HG03571 (cell line): ENCODE data around the gene PICALM.
A peak's percentile ranks its signal among the peaks of the same experiment; 100 is the strongest.

Experiments used
- ATAC-seq: cut with Tn5 transposase; IDR thresholded peaks from one replicate; pipeline ENCODE4 v1.9.1; 2021; ENCODE audit not compliant: unreplicated experiment

PICALM gene

DNA sequence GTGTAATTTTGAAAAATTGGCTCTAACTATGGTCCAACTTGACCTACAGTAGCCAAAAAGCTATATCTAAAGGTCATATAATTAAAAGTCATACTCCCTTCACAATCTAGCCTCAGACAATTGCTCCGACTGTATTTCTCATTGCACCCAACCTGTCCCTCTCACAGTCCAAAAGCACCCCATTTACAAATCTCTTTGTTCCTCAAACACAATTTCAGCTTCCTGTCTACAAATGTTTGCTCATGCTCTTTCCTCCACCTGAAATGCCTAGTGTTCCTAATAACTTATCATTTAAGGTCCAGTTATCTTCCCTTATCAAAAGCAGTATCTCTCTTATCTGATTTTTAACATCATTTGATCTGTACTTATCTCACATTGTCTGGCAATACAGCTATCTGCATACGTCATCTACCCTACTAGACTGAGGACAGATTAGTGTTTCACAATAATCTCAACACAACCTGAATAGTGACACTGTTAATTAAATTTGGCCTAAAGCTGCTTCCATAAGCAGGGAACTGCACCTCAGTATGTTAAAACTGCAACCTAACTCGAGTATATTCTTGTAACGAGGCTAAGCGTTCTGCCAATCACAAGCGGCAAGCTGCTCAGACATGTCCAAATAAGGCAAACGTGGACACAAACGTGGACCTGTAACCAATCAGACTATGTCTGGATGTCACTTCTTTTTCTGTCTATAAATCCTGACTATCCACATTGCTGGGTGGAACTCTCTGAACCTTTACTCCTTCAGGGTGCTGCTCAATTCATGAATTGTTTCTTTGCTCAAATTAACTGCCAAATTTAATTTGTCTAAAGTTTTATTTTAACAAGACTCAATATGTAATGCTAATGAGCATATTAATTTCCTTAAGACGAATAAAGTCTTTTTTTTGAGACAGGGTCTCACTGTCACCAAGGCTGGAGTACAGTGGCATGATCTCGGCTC, 15.9 kb downstream of the PICALM start:
- ATAC-seq, result no peak

DNA sequence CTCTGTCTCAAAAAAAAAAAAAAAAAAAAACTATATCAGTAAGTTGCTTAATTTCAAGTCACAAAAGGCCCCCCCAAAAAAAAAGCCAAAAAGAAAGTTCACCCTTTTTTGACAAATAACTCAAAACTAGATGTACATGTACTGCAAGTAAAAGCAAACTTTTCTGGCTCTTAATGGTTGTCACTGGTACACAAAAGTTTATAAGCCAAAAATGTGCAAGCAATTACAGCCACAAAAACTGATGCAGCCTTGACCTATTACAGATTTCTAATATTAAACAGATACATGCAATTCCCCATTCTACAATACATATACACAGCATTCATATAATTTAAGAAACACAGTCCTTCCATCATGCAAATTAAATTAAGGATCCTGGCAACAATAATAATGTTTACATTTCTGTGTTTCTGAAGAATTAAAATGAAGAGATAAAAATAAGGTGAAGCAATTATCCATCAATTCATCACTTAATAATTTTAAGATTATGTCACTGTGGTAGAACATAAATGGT, 18.6 kb downstream of the PICALM start:
- no peak for ATAC-seq

GRCh38 chr11:86047275-86047991, 21.5 kb downstream of the PICALM start:
- ATAC-seq, result peak; percentile 45

DNA sequence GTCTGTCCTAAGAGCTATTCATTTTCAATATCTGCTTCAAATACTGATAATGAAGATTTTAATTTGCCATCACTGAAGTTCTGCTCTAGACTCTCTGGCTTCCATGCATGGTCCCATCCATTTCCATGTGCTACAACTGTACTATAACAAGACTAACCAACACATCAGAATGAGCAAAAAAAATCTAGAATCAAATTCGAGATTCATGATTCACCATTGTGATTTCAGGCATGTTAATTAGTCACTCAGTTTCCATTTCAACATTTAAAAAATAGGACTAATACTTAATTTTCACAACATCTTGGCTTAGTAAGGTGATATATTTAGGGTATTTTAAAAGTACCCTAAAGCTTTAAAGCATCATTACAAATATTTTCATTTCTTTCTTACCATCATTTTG, 22.8 kb downstream of the PICALM start:
- ATAC-seq, result no peak

DNA sequence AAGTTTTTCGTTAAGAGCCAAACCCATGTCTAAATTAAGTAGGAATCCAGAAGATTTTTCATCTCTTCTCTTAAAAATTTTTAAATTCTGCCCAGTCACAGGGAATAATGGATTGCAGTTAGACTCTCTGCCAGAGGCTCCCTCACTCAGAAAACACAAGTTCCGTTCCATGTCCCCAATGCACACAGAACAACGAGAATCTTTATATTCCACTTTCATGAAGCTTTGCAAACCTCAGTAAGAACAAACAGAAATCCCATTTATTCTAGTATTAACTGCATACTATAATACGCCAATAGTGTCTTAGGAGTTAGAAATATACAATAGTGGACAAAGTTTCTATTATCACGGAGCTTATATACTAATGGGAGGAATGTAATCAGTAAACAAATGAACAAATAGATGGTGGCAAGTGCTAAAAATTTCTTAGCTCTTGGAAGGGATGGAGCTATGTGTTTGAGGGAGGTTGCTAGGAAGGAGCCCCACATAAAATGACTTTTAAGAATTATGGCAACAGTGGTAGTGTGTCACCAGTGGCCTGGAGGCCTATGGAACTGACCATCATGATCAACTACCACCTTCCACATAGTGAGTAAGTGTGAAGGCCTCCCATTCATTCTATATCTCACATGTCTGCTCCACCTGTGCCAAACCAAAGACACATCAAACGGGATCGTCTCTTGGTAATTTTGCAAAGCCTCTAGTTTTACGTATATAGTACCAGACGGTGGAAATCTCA, 24.9 kb downstream of the PICALM start:
- ATAC-seq, result no peak

DNA sequence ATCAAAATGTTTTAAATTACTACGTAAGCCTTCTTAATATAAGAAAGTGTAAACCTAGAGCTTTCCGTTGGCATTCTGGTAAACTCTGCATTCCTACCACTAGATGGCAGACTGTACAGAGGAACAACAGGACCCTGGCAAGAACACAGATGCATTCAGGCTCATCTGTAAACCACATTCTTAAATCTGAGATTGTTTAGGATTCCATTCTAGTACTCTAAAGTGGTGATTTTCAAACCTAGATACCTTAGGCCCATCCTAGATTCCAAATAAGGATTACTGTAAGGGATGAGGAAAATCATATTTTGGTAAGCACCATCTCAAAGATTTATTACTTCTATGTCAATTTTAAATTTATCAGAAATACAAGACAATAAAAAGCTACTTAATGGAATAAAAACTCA, 26.9 kb downstream of the PICALM start:
- peak; percentile 57 for ATAC-seq

- ATAC-seq, result no peak
Measured at GRCh38 chr11:86040919-86041850, 27.7 kb downstream of the PICALM start.

DNA sequence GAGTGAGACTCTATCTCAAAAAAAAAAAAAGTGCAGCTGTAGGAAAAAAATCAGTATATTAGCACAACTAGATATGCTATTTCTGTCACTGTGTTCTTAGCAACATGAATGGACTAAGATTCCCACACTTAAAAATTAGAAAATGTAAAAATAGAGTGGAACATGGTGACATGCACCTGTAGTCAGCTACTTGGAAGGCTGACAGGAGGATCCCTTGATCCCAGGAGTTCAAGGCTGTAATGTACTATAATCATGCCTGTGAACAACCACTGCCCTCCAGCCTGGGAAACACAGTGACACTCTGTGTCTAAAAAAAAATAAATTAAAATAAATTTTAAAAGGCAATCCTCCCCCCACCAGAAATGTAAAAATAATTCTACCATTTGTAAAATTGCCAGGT, 29.8 kb downstream of the PICALM start:
- no peak for ATAC-seq

- no peak for ATAC-seq
Measured at GRCh38 chr11:86037743-86038142, 31.1 kb downstream of the PICALM start.

DNA sequence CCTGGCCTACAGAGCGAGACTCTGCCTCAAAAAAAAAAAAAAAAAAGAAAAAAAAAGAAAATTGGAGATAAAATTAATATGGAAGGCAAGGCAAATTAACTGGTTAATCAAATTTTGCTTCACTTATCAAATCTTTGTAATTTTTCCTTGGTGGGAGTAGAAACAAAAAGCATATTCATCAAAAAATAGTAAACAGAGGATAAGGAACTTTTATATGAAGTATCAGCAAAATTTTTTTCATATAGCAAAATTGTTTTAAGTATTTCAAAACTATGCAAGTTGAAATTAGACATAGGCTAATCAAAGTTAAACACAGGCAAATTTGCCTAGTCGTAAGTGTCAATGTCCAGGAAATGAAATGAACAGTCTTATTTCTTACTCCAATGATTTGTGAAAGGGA, 33.0 kb downstream of the PICALM start:
- no peak for ATAC-seq

DNA sequence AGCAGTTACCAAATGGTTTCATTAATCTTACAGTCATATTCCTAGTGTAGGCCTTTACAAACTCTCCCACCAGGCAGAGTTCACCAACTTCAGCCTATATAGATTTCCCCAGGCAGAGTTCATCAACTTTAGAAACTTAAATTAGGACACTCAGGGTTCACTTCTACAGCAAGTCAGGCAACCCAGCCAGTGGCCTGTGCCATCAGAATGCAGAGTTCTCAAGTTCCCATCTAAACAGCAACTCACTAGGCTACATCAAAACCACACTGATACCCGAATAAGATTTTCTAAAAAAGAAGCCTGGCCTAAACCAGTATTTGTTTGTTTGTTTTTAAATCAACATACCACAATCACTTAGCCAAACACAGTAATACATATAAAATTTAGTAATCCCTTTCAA, 33.7 kb downstream of the PICALM start:
- ATAC-seq, result no peak

DNA sequence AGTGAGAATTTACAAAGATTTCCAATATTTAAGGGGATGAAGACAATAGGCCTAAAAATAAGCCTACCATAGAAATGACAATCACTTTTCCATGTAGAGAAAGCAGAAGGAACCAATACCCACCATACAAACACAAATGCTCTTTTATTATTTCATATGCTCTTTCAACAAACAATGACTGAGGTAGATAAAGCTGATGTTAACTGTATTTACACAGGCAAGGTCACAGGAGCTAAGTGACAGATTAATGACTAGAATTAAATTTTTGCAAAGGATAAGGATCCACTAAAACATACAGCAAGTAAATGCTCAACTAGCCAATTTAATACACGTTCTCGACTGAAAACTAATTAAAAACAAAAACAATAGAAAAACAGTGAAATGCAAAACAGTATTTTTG, 34.2 kb downstream of the PICALM start:
- no peak for ATAC-seq

DNA sequence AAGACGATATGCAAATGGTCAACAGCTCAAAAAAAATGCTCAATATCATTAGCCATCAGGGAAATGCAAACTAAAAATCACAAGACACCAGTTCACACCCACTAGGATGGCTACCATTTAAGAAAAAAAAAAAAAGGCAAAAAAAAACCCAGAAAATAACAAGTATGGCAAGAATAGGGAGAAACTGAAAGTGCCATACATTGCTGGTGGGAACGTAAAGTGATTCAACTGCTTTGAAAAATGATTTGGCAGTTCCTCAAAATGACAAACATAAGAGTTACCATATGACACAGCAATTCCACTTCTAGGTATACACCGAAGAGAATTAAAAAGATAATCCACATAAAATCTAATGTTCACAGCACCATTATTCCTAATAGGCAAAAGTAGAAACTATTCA, 47.5 kb downstream of the PICALM start:
- no peak for ATAC-seq

GRCh38 chr11:86018249-86018648, 50.6 kb downstream of the PICALM start:
- ATAC-seq, result no peak

DNA sequence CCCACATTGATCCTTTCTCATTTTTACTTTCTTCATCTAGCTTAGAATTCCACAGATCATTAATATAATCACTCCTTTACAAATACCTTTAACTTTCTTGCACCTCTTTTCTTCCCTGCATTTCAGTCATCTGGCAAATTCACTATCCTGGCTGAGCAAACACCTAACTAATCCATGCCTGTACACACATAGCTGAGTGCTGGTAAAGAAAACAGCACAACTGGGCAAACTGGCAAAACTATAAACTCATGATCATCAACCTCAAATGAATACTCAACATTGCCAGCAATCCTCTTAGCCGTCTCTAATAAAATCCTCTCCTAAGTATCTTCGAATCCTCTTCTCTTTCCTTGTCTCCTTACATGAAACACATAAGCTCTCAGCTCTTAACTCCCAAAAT, 52.4 kb downstream of the PICALM start:
- ATAC-seq, result no peak

DNA sequence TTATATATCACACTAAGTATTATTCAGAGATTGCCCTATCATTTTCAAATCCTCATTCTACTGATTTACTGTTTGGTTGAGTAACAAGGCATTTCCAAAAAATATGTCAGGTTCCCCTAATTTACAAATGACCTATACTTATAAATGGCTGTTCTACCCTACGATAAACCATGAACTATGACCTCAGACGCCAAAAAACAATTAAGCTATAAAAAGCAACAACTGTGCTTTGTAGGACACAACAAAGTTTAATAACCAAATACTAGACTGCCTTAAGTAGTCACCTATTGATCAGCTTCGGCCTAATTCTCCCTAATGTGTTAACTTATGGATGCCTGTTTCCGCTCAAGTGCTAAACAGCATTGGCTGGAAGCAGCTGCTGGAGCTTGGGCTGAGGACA, 53.2 kb downstream of the PICALM start:
- ATAC-seq, result no peak

- no peak for ATAC-seq
Measured at GRCh38 chr11:86014221-86014620, 54.7 kb downstream of the PICALM start.

DNA sequence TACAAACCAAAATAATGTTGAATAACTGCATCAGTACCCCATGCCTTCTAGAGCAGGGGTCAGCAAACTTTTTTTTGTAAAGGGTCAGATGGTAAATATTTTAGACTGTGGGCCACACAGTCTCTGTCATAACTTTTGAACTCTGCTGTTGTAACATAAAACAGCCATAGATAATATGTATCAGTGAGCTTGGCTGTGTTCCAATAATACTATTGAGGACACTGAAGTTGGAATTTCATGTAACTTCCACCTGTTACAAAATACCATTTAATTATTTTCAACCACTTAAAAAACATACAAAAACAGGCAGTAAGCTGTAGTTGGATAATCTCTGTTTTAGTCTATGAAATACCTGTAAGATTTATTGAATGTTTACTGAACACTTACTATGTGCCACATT, 55.2 kb downstream of the PICALM start:
- ATAC-seq, result no peak

DNA sequence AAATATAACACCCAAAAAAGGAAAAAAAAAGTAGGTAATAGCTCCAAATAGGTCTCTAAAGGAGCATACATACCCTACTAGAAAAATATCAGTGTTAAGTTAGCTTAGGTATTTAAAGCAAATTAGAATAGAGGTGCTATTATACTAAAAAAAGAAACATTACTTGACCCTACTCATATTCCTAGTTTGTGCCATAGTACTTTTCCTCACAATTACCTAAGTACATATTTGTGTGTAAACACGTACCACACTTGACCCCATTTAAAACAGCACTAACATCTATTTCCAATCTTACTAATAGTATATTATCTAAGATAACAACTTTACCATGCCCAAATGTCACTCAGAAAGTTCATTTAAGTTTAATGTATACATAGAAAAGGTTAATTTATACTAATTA, 57.7 kb downstream of the PICALM start:
- no peak for ATAC-seq

DNA sequence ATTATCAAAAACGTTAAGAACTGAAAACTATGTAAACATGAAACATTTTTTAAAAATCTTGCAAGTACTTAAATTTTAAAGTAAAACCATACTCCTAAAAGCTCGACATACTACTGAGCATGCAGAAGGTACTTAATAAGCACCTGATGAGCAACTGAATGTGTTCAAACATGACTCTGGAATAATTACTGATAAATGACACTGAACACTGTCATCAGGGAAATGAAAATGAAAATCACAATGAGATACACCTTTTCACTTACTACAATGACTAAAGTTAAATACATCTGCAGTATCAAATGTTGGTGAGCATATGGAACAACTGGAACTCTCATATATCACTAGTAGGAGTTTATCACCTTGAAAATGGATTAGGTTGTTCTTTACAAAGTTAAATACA, 65.2 kb downstream of the PICALM start:
- no peak for ATAC-seq
